OCI-LY3 (cell line): ENCODE data around the gene ZNF668.

ENCODE experiments used
- H2AFZ ChIP-seq: fragments of 200-600, 300-600 bp; shearing (Covaris generic); 2 replicates; pipeline ENCODE4 v1.6.0; 2014; ENCODE audit warnings: antibody characterized with exemption, low read depth, low read length
- H3K27ac ChIP-seq: fragments of 200-600, 300-600 bp; sonication (generic); 2 replicates; pipeline ENCODE4 v1.5.1; 2014; ENCODE audit warnings: mild to moderate bottlenecking, low read length, moderate library complexity, mixed read lengths
- H3K27me3 ChIP-seq: fragments of 200-600, 300-600 bp; sonication (generic); 2 replicates; pipeline ENCODE4 v1.6.1; 2014; ENCODE audit warnings: low read depth, low read length, mixed read lengths
- H3K36me3 ChIP-seq: fragments of 200-600, 300-600 bp; sonication (generic); replicated peaks from 2 replicates; pipeline ENCODE3; 2014; ENCODE audit warnings: low read depth, low read length, mixed read lengths
- H3K4me1 ChIP-seq: fragments of 300-600, 200-600 bp; sonication (generic); 2 replicates; pipeline ENCODE4 v1.6.1; 2014; ENCODE audit warnings: low read length, mixed read lengths
- H3K4me2 ChIP-seq: fragments of 200-600, 300-600 bp; sonication (generic); 2 replicates; pipeline ENCODE4 v1.6.1; 2014; ENCODE audit warnings: low read length, mixed read lengths
- H3K4me3 ChIP-seq: fragments of 300-600, 200-600 bp; sonication (generic); 2 replicates; pipeline ENCODE4 v1.5.1; 2014; ENCODE audit warnings: antibody characterized with exemption, mild to moderate bottlenecking, low read length, moderate library complexity
- H3K79me2 ChIP-seq: fragments of 300-600, 200-600 bp; shearing (Covaris generic); 2 replicates; pipeline ENCODE4 v1.6.1; 2014; ENCODE audit warnings: mild to moderate bottlenecking, low read length, mixed read lengths
- H3K9ac ChIP-seq: fragments of 300-600, 200-600 bp; shearing (Covaris generic); 2 replicates; pipeline ENCODE4 v1.6.0; 2014; ENCODE audit warnings: mild to moderate bottlenecking, low read length, moderate library complexity
- H3K9me3 ChIP-seq: fragments of 200-600, 300-600 bp; shearing (Covaris generic); 2 replicates; pipeline ENCODE4 v1.6.1; 2014; ENCODE audit warnings: low read length, mixed read lengths; ENCODE audit not compliant: insufficient read depth
- H4K20me1 ChIP-seq: fragments of 200-600, 300-600 bp; sonication (generic); 2 replicates; pipeline ENCODE4 v1.6.1; 2016; ENCODE audit warnings: low read length, mixed read lengths; ENCODE audit not compliant: insufficient read depth
- CTCF ChIP-seq: fragments of 200-600, 300-600 bp; sonication (generic); IDR thresholded peaks from 2 replicates; pipeline ENCODE4 v1.5.1; 2014; ENCODE audit warnings: antibody characterized with exemption, low read length, low read depth
- EZH2phosphoT487 ChIP-seq: fragments of 200-600 bp; shearing (Covaris generic); IDR thresholded peaks from 2 replicates; pipeline ENCODE4 v1.6.1; 2018; ENCODE audit warnings: antibody characterized with exemption, mixed run types, low read depth

ZNF668 gene

GRCh38 chr16:31079342-31079944, 5.4 kb upstream of the ZNF668 start:
- no peaks in the 10 kb centered on the region for H3K9me3 ChIP-seq
- peaks cover 35% of the 10 kb centered on the region for H3K36me3 ChIP-seq
- no peak overlapping the region for H3K27ac ChIP-seq
- no peaks in the 10 kb centered on the region for H3K27me3 ChIP-seq
- no peak overlapping the region for H3K4me3 ChIP-seq
- TF ChIP-seq EZH2phosphoT487 (no peak), CTCF (no peak)
- no peak overlapping the region for H2AFZ ChIP-seq
- peaks cover 29% of the 10 kb centered on the region for H3K79me2 ChIP-seq
- H3K4me2 ChIP-seq: no peak overlapping the region
- 0 out of 2 replicates have a peak, but pooled peaks cover 3% of the 10 kb centered on the region for H4K20me1 ChIP-seq
- H3K4me1 ChIP-seq: peaks cover 7% of the 10 kb centered on the region
- H3K9ac ChIP-seq: no peak overlapping the region

GRCh38 chr16:31078597-31079341, 4.7 kb upstream of the ZNF668 start:
- no peak overlapping the region for H3K4me3 ChIP-seq

GRCh38 chr16:31077592-31078396, 3.8 kb upstream of the ZNF668 start:
- 0 out of 2 replicates have a peak, but pooled peaks cover 3% of the 10 kb centered on the region for H4K20me1 ChIP-seq
- no peak overlapping the region for H3K4me2 ChIP-seq

More at GRCh38 chr16:31078597-31079341, 4.7 kb upstream of the ZNF668 start:
- Histone ChIP-seq H3K4me2 (no peak overlapping the region), H3K36me3 (peaks cover 35% of the 10 kb centered on the region), H2AFZ (no peak overlapping the region), H3K9me3 (no peaks in the 10 kb centered on the region), H3K27ac (no peak overlapping the region), H3K4me1 (peaks cover 7% of the 10 kb centered on the region), H3K79me2 (peaks cover 30% of the 10 kb centered on the region), H4K20me1 (0 out of 2 replicates have a peak, but pooled peaks cover 3% of the 10 kb centered on the region), H3K27me3 (no peaks in the 10 kb centered on the region), H3K9ac (no peak overlapping the region)
- TF ChIP-seq CTCF (no peak), EZH2phosphoT487 (no peak)

More at GRCh38 chr16:31077592-31078396, 3.8 kb upstream of the ZNF668 start:
- Histone ChIP-seq H3K4me3 (no peak overlapping the region), H3K27me3 (no peaks in the 10 kb centered on the region), H3K9ac (no peak overlapping the region), H3K79me2 (peaks cover 37% of the 10 kb centered on the region), H2AFZ (no peak overlapping the region), H3K36me3 (peaks cover 35% of the 10 kb centered on the region), H3K4me1 (peaks cover 7% of the 10 kb centered on the region), H3K27ac (no peak overlapping the region), H3K9me3 (no peaks in the 10 kb centered on the region)
- no peak for TF ChIP-seq CTCF
- no peak for TF ChIP-seq EZH2phosphoT487
